NCI-H2196 treated with DMSO at 0.1 percent for 48 hours (cell line): ENCODE results near the gene VARS1.
"Not testable (repeated sequence)": the region's sequence is repeated elsewhere in the genome, so short reads cannot be mapped to it uniquely, and the experiment has no call there.

Experiments used
- DNase-seq: peaks from one replicate; lab custom pipeline; 2025; ENCODE audit not compliant: unreplicated experiment; lab: John Stamatoyannopoulos, UW

Gene VARS1

DNA sequence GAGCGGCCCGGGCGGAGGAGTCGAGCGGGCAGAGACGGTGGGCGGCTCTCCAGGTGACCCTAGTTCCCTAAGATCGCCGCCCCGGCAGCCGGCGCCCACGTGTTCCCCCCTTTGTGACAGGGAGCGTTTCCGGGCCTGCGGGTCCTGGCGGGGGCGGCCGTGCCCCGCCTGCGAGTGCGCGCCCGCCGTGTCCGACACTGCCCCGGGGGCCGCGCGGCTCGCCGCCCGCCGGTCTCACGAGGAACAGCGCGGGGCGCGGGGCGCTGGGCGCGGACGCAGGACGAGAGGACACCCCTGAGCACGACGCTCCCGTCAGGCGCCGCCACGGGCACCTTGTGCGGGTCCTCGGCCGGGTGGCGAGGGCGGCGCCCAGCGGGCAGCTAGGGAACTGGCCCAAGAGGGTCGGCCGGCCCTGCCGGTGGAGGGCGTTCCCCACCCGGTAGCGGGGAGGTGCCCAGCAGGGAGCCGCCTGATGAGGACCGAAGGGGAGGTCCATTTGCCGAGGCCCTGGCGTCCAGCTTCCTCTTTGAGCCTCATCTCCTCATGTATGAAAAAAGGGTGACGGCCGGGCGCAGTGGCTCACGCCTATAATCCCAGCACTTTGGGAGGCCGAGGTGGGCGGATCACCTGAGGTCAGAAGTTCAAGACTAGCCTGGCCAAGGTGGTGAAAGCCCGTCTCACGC lies at the start of gene VARS1:
VARS1 (minus strand) TSS at position 137 of the 683 bp plus-strand sequence. CDS start 535 bp downstream, outside the sequence.
- peak; percentile 84 for DNase-seq

DNA sequence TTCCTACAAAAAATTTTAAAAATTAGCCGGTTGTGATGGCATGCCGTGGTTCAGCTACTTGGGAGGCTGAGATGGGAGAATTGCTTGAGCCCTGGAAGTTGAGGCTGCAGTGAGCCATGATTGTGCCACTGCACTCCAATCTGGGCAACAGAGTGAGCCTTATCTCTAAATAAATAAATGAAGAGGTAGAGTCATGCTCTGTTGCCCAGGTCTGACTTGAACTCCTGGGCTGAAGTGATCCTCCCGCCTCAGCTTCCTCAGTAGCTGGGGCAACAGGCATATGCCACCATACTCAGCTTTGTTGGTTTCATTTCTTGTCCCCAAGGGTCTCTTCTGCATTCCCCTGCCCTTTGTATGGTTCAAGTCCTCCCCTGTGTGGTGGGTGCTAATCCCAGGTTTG lies 49.0 kb upstream of the VARS1 start:
- no peak for DNase-seq

DNA sequence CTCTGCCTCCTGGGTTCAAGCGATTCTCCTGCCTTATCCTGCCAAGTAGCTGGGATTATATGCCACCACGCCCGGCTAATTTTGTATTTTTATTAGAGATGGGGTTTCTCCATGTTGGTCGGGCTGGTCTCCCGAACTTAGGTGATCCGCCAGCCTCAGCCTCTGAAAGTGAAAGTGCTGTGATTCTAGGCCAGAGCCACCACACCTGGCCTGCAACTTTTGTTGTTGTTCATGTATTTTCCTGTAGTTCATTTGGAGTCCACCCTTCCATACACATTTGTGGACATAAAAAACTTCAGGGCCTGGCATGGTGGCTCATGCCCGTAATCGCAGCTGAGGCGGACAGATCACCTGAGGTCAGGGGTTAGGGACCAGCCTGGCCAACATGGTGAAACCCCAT lies 46.5 kb upstream of the VARS1 start:
- DNase-seq: no peak

DNA sequence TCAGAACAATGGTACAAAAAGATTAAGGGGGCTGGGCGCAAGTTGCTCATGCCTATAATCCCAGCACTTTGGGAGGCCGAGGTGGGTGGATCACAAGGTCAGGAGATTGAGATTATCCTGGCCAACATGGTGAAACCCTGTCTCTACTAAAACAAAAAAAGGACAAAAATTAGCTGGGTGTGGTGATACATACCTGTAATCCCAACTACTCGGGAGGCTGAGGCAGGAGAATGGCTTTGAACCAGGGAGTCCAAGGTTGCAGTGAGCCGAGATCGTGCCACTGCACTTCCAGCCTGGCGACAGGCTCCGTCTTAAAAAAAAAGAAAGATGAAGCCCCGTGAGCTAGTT lies 44.2 kb upstream of the VARS1 start:
- DNase-seq: not testable (repeated sequence)

DNA sequence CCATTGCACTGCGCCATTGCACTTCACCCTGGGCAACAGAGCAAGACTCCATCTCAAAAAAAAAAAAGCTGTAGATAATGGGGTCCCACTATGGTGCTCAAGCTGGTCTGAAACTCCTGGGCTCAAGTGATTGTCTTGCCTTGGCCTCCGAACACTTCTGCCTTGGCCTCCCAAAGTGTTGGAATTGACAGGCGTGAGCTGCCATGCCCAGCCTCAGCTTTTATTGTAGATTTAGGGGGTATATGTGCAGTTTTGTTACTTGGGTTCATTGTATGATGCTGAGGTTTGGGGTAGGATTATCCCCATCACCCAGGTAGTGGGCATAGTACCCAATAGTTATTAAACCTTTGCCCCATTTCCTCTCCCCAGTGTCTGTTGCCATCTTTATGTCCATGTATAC lies 43.4 kb upstream of the VARS1 start:
- DNase-seq: no peak

DNA sequence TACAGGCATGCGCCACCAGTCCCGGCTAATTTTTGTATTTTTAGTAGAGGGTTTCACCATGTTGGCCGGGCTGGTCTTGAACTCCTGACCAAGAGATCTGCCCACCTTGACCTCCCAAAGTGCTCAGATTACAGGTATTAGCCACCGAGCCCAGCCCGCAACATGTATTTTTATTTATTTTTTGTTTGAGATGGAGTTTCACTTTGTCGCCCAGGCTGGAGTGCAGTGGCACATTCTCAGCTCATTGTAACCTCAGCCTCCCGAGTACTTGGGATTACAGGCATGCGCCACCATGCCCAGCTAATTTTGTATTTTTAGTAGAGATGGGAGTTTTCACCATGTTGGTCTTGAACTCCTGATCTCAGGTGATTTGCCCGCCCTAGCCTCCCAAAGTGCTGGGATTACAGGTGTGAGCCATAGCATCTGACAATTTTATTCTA lies 42.6 kb upstream of the VARS1 start:
- not testable (repeated sequence) for DNase-seq

DNA sequence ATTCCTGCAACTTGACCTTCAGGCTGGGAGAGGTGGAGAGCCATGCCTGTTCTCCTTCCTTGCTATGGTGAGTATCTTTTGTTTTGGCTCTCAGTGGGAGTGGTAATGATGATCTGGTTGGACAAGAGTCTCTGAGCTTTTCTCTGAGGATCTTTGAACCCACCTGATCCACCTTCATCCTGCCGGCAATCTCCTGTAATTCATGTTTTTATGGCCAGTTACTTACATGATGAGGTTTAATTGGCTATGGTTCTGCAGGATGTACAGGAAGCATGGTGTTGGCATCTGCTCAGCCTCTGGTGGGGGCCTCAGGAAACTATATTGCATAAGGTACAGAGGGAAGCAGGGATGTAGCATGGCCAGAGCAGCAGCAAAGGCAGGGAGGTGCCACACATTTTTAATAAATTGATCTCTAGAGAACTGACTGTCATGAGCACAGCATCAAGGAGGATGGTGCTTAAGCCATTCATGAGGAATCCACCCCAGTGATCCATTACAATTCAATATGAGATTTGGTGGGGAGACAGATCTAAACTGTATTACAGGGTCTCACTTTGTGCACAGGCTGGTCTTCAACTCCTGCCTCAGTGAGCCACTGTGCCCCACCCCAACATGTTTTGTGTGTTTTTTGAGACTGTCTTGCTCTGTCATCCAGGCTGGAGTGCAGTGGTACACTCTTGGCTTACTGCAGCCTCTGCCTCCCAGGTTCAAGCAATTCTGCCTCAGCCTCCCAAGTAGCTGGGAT lies 42.0 kb upstream of the VARS1 start:
- no peak for DNase-seq

DNA sequence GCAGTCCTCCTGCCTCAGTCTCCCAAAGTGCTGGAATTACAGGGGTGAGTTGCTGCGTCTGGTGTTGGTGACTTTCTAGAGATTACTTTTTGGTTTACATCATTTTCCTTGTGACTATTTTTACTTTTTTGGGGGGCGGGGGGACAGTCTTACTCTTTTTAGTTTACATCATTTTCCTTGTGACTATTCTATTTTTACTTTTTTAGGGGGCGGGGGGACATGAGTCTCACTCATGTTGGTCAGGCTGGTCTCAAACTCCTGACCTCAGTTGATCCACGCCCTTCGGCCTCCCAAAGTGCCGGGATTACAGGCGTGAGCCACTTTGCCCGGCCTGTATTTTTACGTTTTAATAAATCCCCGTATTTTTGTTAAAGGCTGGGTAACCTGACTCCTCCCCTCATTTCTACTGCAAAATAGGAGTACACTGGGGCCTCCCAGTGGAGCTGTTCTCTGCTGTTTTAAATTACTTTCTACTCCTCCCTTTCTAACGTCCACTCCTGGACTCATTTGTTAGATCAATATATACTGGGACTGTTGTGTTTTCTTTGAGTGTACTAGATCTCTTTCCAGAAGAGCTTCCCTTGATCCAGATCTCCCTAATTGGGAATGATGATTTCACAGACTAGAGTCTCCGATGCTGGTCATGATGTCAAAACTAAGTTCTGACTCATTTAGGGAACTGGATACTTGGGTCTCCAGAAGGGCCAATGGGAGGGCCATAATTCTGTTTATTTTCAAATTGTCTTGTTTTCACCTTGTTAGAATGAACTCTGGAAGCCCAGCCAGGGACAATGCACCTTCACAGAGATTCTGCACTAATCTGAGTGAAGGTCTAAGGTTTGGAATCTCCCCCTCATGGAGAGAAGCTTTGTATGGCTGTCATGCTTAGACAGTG lies 41.2 kb upstream of the VARS1 start:
- DNase-seq: no peak

DNA sequence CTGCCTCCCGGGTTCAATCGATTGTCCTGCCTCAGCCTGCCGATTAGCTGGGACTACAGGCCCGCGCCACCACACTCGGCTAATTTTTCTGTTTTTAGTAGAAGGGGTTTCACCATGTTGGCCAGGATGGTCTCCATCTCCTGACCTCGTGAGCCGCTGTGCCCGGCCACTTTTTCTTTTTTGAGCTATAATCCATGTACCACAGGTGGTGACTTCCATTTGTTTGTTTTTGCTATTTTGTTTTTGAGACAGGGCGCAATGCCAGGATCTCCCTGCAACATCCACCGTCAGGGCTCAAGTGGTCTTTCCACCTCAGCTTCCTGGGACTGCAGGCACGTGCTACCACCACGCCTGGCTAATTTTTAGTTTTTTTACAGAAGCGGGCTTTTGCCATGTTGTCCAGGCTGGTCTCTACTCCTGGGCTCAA lies 40.5 kb upstream of the VARS1 start:
- DNase-seq: no peak

DNA sequence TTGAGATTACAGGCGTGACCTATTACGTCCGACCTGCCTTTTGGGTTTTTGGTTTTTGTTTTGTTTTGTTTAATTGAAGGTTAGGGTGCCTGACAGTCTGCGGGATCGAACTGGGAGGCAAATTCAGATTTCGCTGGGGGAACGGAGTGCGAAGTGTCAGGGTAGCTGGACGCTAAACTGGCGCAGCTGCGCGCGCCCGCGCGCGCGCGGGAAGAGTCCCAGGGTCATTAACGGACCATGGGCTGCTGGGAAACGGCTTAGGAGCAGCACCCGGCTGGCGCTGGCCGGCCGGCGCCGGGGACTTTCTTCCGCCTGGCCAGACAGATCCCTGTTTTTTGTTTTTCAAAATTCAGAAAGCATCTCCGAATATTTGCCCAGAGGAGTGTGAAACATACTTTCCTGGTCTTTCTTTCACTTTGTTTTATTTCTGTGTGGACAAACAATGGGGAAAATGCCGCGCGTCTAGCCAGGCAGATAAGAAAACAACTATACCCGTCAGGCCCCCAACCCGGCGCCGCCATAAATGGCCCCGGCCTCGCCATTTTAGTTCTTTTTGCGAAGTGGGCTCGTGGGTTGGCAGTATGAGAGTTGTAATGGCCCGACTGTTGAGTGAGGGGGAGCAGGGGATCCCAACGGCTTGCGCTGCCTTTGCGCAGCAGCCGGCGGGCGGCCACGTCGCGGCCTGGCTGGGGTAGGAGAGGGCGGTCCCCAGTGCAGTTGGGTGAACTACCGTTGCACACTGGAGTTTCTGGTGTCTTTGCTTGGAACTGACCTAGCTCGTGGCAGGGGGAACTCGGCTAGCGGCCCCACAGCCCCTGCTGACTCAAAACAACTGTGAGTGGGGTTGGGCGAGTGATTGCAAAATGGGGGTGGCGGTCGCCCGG lies 39.1 kb upstream of the VARS1 start:
- DNase-seq: peak; percentile 88

DNA sequence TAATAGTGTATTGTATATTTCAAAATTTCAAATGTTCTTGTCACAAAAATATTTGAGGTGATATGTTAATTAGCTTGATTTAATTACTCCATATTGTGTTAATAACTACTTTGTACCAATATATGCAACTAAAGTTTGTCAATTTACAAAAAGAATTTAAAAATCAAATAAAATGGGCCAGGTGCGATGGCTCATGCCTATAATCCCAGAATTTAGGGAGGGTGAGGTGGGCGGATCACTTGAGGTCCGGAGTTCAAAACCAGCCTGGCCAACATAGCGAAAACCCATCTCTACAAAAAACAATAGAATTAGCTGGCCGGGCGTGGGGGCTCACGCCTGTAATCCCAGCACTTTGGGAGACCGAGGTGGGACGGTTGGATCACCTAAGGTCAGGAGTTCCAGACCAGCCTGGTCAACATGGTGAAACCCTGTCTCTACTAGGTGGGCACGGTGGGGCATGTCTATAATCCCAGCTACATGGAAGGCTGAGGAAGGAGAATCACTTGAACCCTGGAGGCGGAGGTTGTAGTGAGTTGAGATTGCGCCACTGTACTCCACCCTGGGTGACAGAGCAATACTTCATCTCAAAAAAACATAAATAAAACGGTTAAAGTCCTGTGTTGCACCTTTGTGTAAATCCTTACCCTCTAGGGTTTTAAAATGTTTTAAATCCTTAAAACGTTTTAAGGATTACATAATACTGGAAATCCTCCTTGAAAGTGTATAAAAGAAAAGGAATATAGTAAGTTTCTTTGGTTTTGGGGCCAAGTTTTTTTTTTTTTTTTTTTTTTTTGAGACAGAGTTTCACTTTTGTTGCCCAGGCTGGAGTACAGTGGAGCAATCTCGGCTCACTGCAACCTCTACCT lies 36.0 kb upstream of the VARS1 start:
- DNase-seq: no peak

DNA sequence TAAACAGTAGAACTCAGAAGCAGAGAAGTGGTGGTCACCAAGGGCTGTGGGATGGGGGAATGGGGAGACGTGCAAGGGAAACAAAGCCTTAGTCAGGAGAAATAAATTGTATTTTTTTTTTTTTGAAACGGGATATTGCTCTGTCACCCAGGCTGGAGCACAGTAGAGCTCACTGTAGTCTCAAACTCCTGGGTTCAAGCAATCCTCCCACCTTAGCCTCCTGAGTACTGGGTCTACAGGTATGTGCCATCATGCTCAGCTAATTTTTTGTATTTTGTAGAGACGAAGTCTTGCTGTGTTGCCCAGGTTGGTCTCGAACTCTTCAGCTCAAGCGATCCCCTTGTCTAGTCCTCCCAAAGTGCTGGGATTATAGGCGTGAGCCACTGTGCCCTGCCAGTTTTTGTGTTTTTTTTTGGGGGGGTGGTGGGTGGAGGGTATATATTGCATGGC lies 35.4 kb upstream of the VARS1 start:
- DNase-seq: no peak

DNA sequence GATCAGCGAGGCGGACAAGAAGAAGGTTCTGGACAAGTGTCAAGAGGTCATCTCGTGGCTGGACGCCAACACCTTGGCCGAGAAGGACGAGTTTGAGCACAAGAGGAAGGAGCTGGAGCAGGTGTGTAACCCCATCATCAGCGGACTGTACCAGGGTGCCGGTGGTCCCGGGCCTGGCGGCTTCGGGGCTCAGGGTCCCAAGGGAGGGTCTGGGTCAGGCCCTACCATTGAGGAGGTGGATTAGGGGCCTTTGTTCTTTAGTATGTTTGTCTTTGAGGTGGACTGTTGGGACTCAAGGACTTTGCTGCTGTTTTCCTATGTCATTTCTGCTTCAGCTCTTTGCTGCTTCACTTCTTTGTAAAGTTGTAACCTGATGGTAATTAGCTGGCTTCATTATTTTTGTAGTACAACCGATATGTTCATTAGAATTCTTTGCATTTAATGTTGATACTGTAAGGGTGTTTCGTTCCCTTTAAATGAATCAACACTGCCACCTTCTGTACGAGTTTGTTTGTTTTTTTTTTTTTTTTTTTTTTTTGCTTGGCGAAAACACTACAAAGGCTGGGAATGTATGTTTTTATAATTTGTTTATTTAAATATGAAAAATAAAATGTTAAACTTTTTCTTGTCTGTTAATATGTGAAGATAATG lies 34.2 kb upstream of the VARS1 start:
- peak; percentile 22 for DNase-seq

DNA sequence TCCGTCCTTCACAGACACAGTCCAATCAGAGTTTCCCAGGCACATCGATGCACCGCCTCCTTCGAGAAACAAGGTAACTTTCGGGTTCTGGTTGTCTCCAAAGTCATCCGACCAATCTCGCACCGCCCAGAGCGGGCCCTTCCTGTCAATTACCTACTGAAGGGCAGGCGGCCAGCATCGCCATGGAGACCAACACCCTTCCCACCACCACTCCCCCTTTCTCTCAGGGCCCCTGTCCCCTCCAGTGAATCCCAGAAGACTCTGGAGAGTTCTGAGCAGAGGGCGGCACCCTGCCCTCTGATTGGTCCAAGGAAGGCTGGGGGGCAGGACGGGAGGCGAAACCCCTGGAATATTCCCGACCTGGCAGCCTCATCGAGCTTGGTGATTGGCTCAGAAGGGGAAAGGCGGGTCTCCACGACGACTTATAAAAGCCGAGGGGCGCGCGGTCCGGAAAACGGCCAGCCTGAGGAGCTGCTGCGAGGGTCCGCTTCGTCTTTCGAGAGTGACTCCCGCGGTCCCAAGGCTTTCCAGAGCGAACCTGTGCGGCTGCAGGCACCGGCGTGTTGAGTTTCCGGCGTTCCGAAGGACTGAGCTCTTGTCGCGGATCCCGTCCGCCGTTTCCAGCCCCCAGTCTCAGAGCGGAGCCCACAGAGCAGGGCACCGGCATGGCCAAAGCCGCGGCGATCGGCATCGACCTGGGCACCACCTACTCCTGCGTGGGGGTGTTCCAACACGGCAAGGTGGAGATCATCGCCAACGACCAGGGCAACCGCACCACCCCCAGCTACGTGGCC lies 31.9 kb upstream of the VARS1 start, which contains the start of gene HSPA1B:
HSPA1B (plus strand) TSS at position 453 of the 794 bp plus-strand sequence; CDS start at position 666, 213 bp downstream.
- peak; percentile 99 for DNase-seq

DNA sequence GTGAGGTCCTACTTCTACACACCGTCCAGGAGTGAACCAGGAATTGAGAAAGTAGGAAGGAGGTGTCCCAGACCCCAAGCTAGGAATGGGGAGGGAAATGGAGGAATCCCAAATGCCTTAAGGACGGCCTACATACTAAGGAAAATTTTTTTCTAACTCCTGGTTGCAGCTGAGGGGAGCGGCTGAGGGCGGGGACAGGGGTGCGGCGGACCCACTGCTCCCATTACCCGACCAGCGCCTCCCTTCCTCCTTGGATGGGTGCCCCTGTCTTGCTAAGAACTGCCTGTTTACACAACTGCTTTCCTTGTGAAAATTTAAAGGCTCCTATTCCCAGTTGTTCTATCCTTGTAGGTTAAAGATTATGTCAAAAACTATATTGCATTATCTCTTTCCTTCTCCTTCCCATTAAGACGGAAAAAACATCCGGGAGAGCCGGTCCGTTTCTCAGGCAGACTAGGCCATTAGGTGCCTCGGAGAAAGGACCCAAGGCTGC lies 31.3 kb upstream of the VARS1 start:
- DNase-seq: no peak

DNA sequence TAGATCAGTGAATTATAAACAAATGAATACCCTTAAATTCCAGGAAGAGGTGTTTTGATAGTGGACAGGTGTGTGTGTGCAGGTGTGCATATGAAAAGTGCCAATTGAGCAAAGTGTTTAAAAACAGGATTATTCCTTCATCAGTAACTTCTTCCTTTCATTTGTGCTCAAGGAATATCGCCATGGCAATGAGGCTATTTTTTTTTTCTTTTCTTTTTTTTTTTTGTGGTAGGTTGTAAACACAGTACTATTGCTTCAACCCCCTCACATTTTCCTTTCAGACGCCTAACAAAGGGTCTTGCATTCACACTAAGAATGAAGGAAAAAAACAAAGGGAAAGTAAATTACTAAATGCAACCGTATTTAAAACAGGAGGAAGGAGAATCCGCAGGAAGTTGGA lies 30.0 kb upstream of the VARS1 start:
- DNase-seq: no peak

DNA sequence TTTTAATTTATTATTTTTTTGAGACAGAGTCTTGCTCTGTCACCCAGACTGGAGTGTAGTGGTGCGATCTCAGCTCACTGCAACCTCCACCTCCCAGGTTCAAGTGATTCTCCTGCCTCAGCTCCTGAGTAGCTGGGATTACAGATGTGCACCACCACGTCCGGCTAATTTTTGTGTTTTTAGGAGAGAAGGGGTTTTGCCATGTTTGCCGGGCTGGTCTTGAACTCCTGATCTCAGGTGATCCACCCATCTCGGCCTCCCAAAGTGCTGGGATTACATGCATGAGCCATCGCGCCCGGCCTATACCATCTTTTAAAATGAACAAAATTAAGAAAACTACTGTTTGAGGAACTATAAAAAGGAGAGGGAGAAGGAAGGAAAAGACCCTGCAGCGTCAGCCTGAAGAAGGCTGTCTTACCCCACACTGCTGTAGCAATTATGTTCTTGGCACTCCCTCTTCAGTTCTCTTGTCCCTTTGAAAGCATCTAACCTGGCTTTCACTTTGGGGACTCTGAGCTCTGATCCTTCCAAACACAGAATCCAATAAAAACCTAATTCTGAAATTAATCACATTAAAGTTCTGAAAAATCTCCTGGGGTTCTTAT lies 28.1 kb upstream of the VARS1 start:
- not testable (repeated sequence) for DNase-seq
